Measurements from ENCODE around the gene PTPRN2.

The PTPRN2 gene

GRCh38 chr7:157952050-157952667 is 635.5 kb downstream of the PTPRN2 start:
- no peak for DNase-seq (ENCODE audit: low read depth)
- TF ChIP-seq CTCF (IDR thresholded peaks at IDR 0.05; ENCODE audit: low read depth, low read length, missing control alignments): no peak
- no peak overlapping the region for H3K4me3 ChIP-seq (ENCODE audit: low read depth, low read length)

- DNase-seq (ENCODE audit: low read depth): no peak
- H3K4me3 ChIP-seq (ENCODE audit: low read depth, low read length): no peak overlapping the region
- no peak for TF ChIP-seq CTCF (IDR thresholded peaks at IDR 0.05; ENCODE audit: low read depth, low read length, missing control alignments)
These were observed 636.1 kb downstream of the PTPRN2 start for GRCh38 chr7:157951300-157952049.

- TF ChIP-seq CTCF (IDR thresholded peaks at IDR 0.05; ENCODE audit: low read depth, low read length, missing control alignments): no peak
- DNase-seq (ENCODE audit: low read depth): no peak
- H3K4me3 ChIP-seq (ENCODE audit: low read depth, low read length): no peak overlapping the region
These were observed 637.9 kb downstream of the PTPRN2 start for GRCh38 chr7:157949711-157950110.

- no peak for DNase-seq (ENCODE audit: low read depth)
- H3K4me3 ChIP-seq (ENCODE audit: low read depth, low read length): no peak overlapping the region
- no peak for TF ChIP-seq CTCF (IDR thresholded peaks at IDR 0.05; ENCODE audit: low read depth, low read length, missing control alignments)
These were observed 640.1 kb downstream of the PTPRN2 start for GRCh38 chr7:157947504-157947903.

GRCh38 chr7:157946398-157947060 is 641.1 kb downstream of the PTPRN2 start:
- H3K4me3 ChIP-seq (ENCODE audit: low read depth, low read length): no peak overlapping the region
- DNase-seq (ENCODE audit: low read depth): no peak
- TF ChIP-seq CTCF (IDR thresholded peaks at IDR 0.05; ENCODE audit: low read depth, low read length, missing control alignments): no peak

GRCh38 chr7:157945401-157945800 is 642.2 kb downstream of the PTPRN2 start:
- no peak for TF ChIP-seq CTCF (IDR thresholded peaks at IDR 0.05; ENCODE audit: low read depth, low read length, missing control alignments)
- H3K4me3 ChIP-seq (ENCODE audit: low read depth, low read length): no peak overlapping the region
- DNase-seq (ENCODE audit: low read depth): no peak
